Chondrocyte (in vitro differentiated cells): Measurements from ENCODE around the gene CD44. TPM values are rescaled to one million over a fixed set of nuclear protein-coding genes. Genes with fewer than 3 reads are reported as not detected.

Experiments used
- DNase-seq: peaks from one replicate; pipeline ENCODE4 v3.0.0; 2021; ENCODE audit warnings: mixed read lengths, low spot score
- H3K27ac Mint-ChIP-seq: one replicate; pipeline ENCODE4 v1.8.0; 2021; ENCODE audit warnings: mild to moderate bottlenecking, moderate library complexity, mixed read lengths; ENCODE audit not compliant: unreplicated experiment
- H3K27me3 Mint-ChIP-seq: 2 replicates; pipeline ENCODE4 v1.8.0; 2021; ENCODE audit warnings: low read depth, mixed read lengths
- H3K36me3 Mint-ChIP-seq: 2 replicates; pipeline ENCODE4 v1.8.0; 2021; ENCODE audit warnings: low read depth, mixed read lengths
- H3K4me1 Mint-ChIP-seq: 2 replicates; pipeline ENCODE4 v1.8.0; 2021; ENCODE audit warnings: low read depth, mild to moderate bottlenecking, mixed read lengths
- H3K4me3 Mint-ChIP-seq: one replicate; pipeline ENCODE4 v1.8.0; 2021; ENCODE audit warnings: mild to moderate bottlenecking, moderate library complexity, mixed read lengths; ENCODE audit not compliant: unreplicated experiment
- H3K9me3 Mint-ChIP-seq: 2 replicates; pipeline ENCODE4 v1.8.0; 2021; ENCODE audit warnings: low read depth, mixed read lengths
- CTCF ChIP-seq: fragments of 200-600 bp; sonication (generic); IDR thresholded peaks from 2 replicates; pipeline ENCODE4 v1.5.0; 2021; ENCODE audit warnings: antibody characterized with exemption, mild to moderate bottlenecking, moderate library complexity
- total RNA-seq: library from RNA; stranded (reverse); gene quantifications from 3 replicates; pipeline ENCODE4 v1.2.1, GENCODE V29; 2021

Gene CD44
- total RNA-seq, 1 donor from 2014 or later, result 179 TPM

- no peak for DNase-seq
- peak; percentile 34 for TF ChIP-seq CTCF
- H3K4me1 Mint-ChIP-seq, result peaks cover 9% of the 10 kb centered on the region
- no peaks in the 10 kb centered on the region for H3K27me3 Mint-ChIP-seq
- H3K9me3 Mint-ChIP-seq, result no peaks in the 10 kb centered on the region
- no peaks in the 10 kb centered on the region for H3K36me3 Mint-ChIP-seq
- no peak overlapping the region for H3K27ac Mint-ChIP-seq
- no peak overlapping the region for H3K4me3 Mint-ChIP-seq
These were observed 136.2 kb downstream of the CD44 start for GRCh38 chr11:35274909-35275785.

GRCh38 chr11:35275786-35276170 is 136.8 kb downstream of the CD44 start:
- H3K36me3 Mint-ChIP-seq, result no peaks in the 10 kb centered on the region
- TF ChIP-seq CTCF, result no peak
- peaks cover 9% of the 10 kb centered on the region for H3K4me1 Mint-ChIP-seq
- no peak overlapping the region for H3K27ac Mint-ChIP-seq
- no peaks in the 10 kb centered on the region for H3K27me3 Mint-ChIP-seq
- no peak for DNase-seq
- H3K4me3 Mint-ChIP-seq, result no peak overlapping the region
- H3K9me3 Mint-ChIP-seq, result no peaks in the 10 kb centered on the region

GRCh38 chr11:35276396-35277145 is 137.6 kb downstream of the CD44 start:
- no peak for DNase-seq
- TF ChIP-seq CTCF, result no peak
- Mint-ChIP-seq H3K4me1 (peaks cover 9% of the 10 kb centered on the region), H3K4me3 (no peak overlapping the region), H3K9me3 (no peaks in the 10 kb centered on the region), H3K27me3 (no peaks in the 10 kb centered on the region), H3K27ac (no peak overlapping the region), H3K36me3 (no peaks in the 10 kb centered on the region)

GRCh38 chr11:35277827-35278226 is 138.9 kb downstream of the CD44 start:
- Mint-ChIP-seq H3K27me3 (no peaks in the 10 kb centered on the region), H3K27ac (no peak overlapping the region), H3K4me1 (peaks cover 12% of the 10 kb centered on the region), H3K4me3 (no peak overlapping the region), H3K9me3 (no peaks in the 10 kb centered on the region), H3K36me3 (no peaks in the 10 kb centered on the region)
- DNase-seq, result no peak
- no peak for TF ChIP-seq CTCF

- Mint-ChIP-seq H3K9me3 (no peaks in the 10 kb centered on the region), H3K4me3 (no peak overlapping the region), H3K27ac (no peak overlapping the region), H3K36me3 (no peaks in the 10 kb centered on the region), H3K27me3 (no peaks in the 10 kb centered on the region), H3K4me1 (peaks cover 5% of the 10 kb centered on the region)
- TF ChIP-seq CTCF, result no peak
- no peak for DNase-seq
These were observed 141.8 kb downstream of the CD44 start for GRCh38 chr11:35280727-35281126.
